Measurements from ENCODE around the gene FOXP1. TPM values are rescaled to one million over a fixed set of nuclear protein-coding genes. Genes with fewer than 3 reads are reported as not detected.

The FOXP1 gene
- total RNA-seq, 1 donor from 2014 or later = 27.3 TPM

GRCh38 chr3:71045917-71046282 is 537.6 kb downstream of the FOXP1 start:
- no peaks in the 10 kb centered on the region for H3K9me3 ChIP-seq (ENCODE audit: low read depth)
- H3K27me3 ChIP-seq = no peaks in the 10 kb centered on the region
- no peak overlapping the region for H3K27ac ChIP-seq
- Mint-ChIP-seq H3K27ac (no peak overlapping the region), H3K27me3 (ENCODE audit: insufficient read depth, low read depth) (peaks cover 3% of the 10 kb centered on the region), H3K36me3 (peaks cover 16% of the 10 kb centered on the region), H3K4me1 (peaks cover 49% of the 10 kb centered on the region), H3K9me3 (no peaks in the 10 kb centered on the region), H3K4me3 (no peak overlapping the region)
- TF ChIP-seq EZH2 (IDR thresholded peaks at IDR 0.05) = no peak
- TF ChIP-seq, protein P1, sequence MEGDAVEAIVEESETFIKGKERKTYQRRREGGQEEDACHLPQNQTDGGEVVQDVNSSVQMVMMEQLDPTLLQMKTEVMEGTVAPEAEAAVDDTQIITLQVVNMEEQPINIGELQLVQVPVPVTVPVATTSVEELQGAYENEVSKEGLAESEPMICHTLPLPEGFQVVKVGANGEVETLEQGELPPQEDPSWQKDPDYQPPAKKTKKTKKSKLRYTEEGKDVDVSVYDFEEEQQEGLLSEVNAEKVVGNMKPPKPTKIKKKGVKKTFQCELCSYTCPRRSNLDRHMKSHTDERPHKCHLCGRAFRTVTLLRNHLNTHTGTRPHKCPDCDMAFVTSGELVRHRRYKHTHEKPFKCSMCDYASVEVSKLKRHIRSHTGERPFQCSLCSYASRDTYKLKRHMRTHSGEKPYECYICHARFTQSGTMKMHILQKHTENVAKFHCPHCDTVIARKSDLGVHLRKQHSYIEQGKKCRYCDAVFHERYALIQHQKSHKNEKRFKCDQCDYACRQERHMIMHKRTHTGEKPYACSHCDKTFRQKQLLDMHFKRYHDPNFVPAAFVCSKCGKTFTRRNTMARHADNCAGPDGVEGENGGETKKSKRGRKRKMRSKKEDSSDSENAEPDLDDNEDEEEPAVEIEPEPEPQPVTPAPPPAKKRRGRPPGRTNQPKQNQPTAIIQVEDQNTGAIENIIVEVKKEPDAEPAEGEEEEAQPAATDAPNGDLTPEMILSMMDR (IDR thresholded peaks at IDR 0.05) = no peak
- no peak for TF ChIP-seq EZH2phosphoT487 (IDR thresholded peaks at IDR 0.05)
- no peak overlapping the region for H3K4me3 ChIP-seq
- no peaks in the 10 kb centered on the region for H3K79me2 ChIP-seq (ENCODE audit: low read depth)
- no peak overlapping the region for H3K9ac ChIP-seq
- DNase-seq (ENCODE audit: low spot score) = no peak
- no peak overlapping the region for H3K4me2 ChIP-seq
- H3K36me3 ChIP-seq = no peaks in the 10 kb centered on the region
- peaks cover 21% of the 10 kb centered on the region for H3F3A ChIP-seq (ENCODE audit: low read depth)
- peaks cover 37% of the 10 kb centered on the region for H4K20me1 ChIP-seq (ENCODE audit: low read depth)
- no peak overlapping the region for H2AFZ ChIP-seq (replicated peaks)
- peaks cover 47% of the 10 kb centered on the region for H3K4me1 ChIP-seq

DNA sequence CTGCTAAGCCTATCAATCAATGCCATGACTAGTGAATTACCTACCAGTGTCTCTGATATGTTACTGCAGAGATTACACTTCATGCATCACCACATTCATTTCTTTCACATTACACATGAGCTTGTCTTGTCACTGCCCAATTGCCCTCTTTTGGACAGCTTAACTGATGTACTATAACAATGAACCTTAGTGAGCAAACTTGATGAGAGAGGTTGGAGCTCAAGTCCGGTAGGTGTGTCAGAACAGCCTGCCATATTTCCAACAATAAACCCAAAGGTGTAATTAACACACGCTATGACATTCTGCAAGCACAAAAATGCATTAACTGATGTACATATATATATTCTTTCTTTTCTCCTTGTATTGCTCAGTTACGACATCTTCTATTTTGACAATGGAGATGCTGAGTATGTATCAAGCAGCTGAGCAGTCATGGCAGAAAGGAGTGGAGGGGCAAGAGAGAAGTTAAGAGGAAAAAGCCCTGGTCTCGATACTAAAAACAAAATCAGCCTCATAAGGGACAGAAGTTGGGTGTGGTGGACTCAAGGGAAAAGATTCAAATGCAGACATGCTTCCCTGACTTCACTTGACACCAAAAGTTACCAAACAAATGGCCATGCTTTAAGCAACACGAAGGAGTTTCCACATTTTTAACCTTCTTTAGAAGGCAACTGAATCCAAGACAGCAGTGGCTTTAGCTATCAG is 538.2 kb downstream of the FOXP1 start:
- no peak for TF ChIP-seq EZH2phosphoT487 (IDR thresholded peaks at IDR 0.05)
- TF ChIP-seq EZH2 (IDR thresholded peaks at IDR 0.05) = no peak
- TF ChIP-seq, protein P1 (IDR thresholded peaks at IDR 0.05) = no peak
- Mint-ChIP-seq H3K36me3 (peaks cover 21% of the 10 kb centered on the region), H3K4me1 (peaks cover 44% of the 10 kb centered on the region), H3K4me3 (no peak overlapping the region), H3K9me3 (no peaks in the 10 kb centered on the region), H3K27ac (no peak overlapping the region), H3K27me3 (ENCODE audit: insufficient read depth, low read depth) (peaks cover 3% of the 10 kb centered on the region)
- Histone ChIP-seq H3F3A (ENCODE audit: low read depth) (peaks cover 17% of the 10 kb centered on the region), H3K36me3 (no peaks in the 10 kb centered on the region), H3K4me1 (peaks cover 43% of the 10 kb centered on the region), H3K27ac (no peak overlapping the region), H3K79me2 (ENCODE audit: low read depth) (no peaks in the 10 kb centered on the region), H3K4me3 (no peak overlapping the region), H2AFZ (replicated peaks) (no peak overlapping the region), H3K9me3 (ENCODE audit: low read depth) (no peaks in the 10 kb centered on the region), H3K9ac (no peak overlapping the region), H3K27me3 (no peaks in the 10 kb centered on the region), H4K20me1 (ENCODE audit: low read depth) (peaks cover 35% of the 10 kb centered on the region), H3K4me2 (no peak overlapping the region)
- no peak for DNase-seq (ENCODE audit: low spot score)

DNA sequence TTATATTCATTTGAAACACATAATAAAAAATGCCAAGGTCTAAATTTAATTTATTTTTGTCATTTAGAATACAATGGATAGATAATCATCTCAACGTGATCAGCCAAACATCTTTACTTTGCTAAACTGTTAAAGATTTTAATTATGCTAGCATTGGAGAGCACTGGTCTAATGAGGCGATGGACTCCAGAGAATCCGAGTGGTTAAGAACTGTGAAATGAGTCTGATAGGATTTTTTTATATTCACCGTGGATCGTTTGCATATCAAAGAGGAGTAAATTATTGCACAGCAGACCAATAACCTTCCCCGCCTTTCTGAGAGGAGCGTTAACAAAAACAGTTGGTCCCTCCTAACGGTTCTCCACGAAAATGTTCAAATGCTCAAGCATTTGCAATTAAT is 540.8 kb downstream of the FOXP1 start:
- Mint-ChIP-seq H3K27ac (no peak overlapping the region), H3K4me3 (no peak overlapping the region), H3K9me3 (no peaks in the 10 kb centered on the region), H3K27me3 (ENCODE audit: insufficient read depth, low read depth) (peaks cover 4% of the 10 kb centered on the region), H3K4me1 (peaks cover 23% of the 10 kb centered on the region), H3K36me3 (peaks cover 26% of the 10 kb centered on the region)
- H3K36me3 ChIP-seq = no peaks in the 10 kb centered on the region
- no peaks in the 10 kb centered on the region for H3K79me2 ChIP-seq (ENCODE audit: low read depth)
- no peaks in the 10 kb centered on the region for H3F3A ChIP-seq (ENCODE audit: low read depth)
- no peak overlapping the region for H3K4me3 ChIP-seq
- no peaks in the 10 kb centered on the region for H3K27me3 ChIP-seq
- no peak overlapping the region for H3K27ac ChIP-seq
- no peak overlapping the region for H3K9ac ChIP-seq
- no peak overlapping the region for H3K4me2 ChIP-seq
- peaks cover 17% of the 10 kb centered on the region for H3K4me1 ChIP-seq
- no peak overlapping the region for H2AFZ ChIP-seq (replicated peaks)
- peaks cover 17% of the 10 kb centered on the region for H4K20me1 ChIP-seq (ENCODE audit: low read depth)
- no peak for DNase-seq (ENCODE audit: low spot score)
- TF ChIP-seq EZH2phosphoT487 (IDR thresholded peaks at IDR 0.05) = no peak
- TF ChIP-seq, protein P1 (IDR thresholded peaks at IDR 0.05) = no peak
- no peak for TF ChIP-seq EZH2 (IDR thresholded peaks at IDR 0.05)
- H3K9me3 ChIP-seq (ENCODE audit: low read depth) = no peaks in the 10 kb centered on the region

Measured in neural progenitor cell (in vitro differentiated cells).